Mesenteric fat pad (tissue), 1 donor: Measurements from ENCODE around the gene PLPPR5. TPM values are rescaled to one million over a fixed set of nuclear protein-coding genes. Genes with fewer than 3 reads are reported as not detected.
"Not testable (repeated sequence)": the region's sequence is repeated elsewhere in the genome, so short reads cannot be mapped to it uniquely, and the experiment has no call there.

Source experiments
- DNase-seq: peaks from one replicate; pipeline ENCODE4 v3.0.0-alpha.2; 2020; ENCODE audit warnings: low spot score
- long read RNA-seq: library from polyadenylated mRNA; unstranded; transcript quantifications from one replicate; pipeline ENCODE4 v2.0.0, GENCODE V29; 2020
- total RNA-seq: library from RNA; stranded (reverse); fragmentation: NEBNext Ultra II Directional; extraction: Animal tissue kit (Norgen Biotek cat#: 25700); gene quantifications from one replicate; pipeline ENCODE4 v1.2.1, GENCODE V29; 2021
- donor health status: DM: yes; HTN: yes; CAD: no.

The PLPPR5 gene
- total RNA-seq = not detected
- long read RNA-seq = 0 reads

- DNase-seq = no peak
Measured at GRCh38 chr1:99004861-99005442, at the start of gene PLPPR5. TSS of gene PLPPR5 (minus strand) at chr1:99004861. CDS start at chr1:99004671, 190 bp downstream.

GRCh38 chr1:99051611-99052283 is 47.1 kb upstream of the PLPPR5 start:
- no peak for DNase-seq

GRCh38 chr1:99049745-99050144 is 45.1 kb upstream of the PLPPR5 start:
- no peak for DNase-seq

GRCh38 chr1:99036746-99037145 is 32.1 kb upstream of the PLPPR5 start:
- DNase-seq = not testable (repeated sequence)

- no peak for DNase-seq
Measured at GRCh38 chr1:99018313-99018712, 13.7 kb upstream of the PLPPR5 start.

GRCh38 chr1:99017655-99018054 is 13.0 kb upstream of the PLPPR5 start:
- no peak for DNase-seq

- DNase-seq = no peak
Measured at GRCh38 chr1:99010679-99011078, 6.0 kb upstream of the PLPPR5 start.

GRCh38 chr1:99007366-99007765 is 2.7 kb upstream of the PLPPR5 start:
- DNase-seq = no peak

- DNase-seq = no peak
Measured at GRCh38 chr1:99005537-99005942, 879 bp upstream of the PLPPR5 start.

GRCh38 chr1:99004254-99004860 is 304 bp downstream of the PLPPR5 start:
- no peak for DNase-seq

- no peak for DNase-seq
Measured at GRCh38 chr1:99003581-99004253, 944 bp downstream of the PLPPR5 start.

GRCh38 chr1:98992844-98993243 is 11.8 kb downstream of the PLPPR5 start:
- no peak for DNase-seq

GRCh38 chr1:98991127-98992012 is 13.3 kb downstream of the PLPPR5 start:
- no peak for DNase-seq

GRCh38 chr1:98989556-98989907 is 15.1 kb downstream of the PLPPR5 start:
- DNase-seq = no peak

GRCh38 chr1:98988904-98989555 is 15.6 kb downstream of the PLPPR5 start:
- no peak for DNase-seq

- no peak for DNase-seq
Measured at GRCh38 chr1:98985687-98986086, 19.0 kb downstream of the PLPPR5 start.

GRCh38 chr1:98981917-98982513 is 22.6 kb downstream of the PLPPR5 start:
- no peak for DNase-seq

- DNase-seq = no peak
Measured at GRCh38 chr1:98979463-98979862, 25.2 kb downstream of the PLPPR5 start.

- no peak for DNase-seq
Measured at GRCh38 chr1:98975810-98976209, 28.9 kb downstream of the PLPPR5 start.

GRCh38 chr1:98975113-98975512 is 29.5 kb downstream of the PLPPR5 start:
- DNase-seq = no peak
